HEK293 (cell line): ENCODE data around the gene CRTC1.

Source experiments
- BCL11A ChIP-seq: fragments of 450-650 bp; formaldehyde crosslinking; IDR thresholded peaks from 2 replicates; pipeline ENCODE4 v1.5.1; 2016; ENCODE audit warnings: low read depth, missing biosample characterization, missing genetic modification characterization
- GLI4 ChIP-seq: fragments of 450-650 bp; formaldehyde crosslinking; IDR thresholded peaks from 2 replicates; pipeline ENCODE4 v1.5.1; 2016; ENCODE audit warnings: missing biosample characterization, missing genetic modification characterization
- KLF9 ChIP-seq: fragments of 450-650 bp; formaldehyde crosslinking; IDR thresholded peaks from 2 replicates; pipeline ENCODE4 v1.5.1; 2016; ENCODE audit warnings: missing biosample characterization, missing genetic modification characterization, low read depth
- PRDM6 ChIP-seq: fragments of 450-650 bp; formaldehyde crosslinking; IDR thresholded peaks from 2 replicates; pipeline ENCODE4 v1.5.1; 2017; ENCODE audit warnings: missing biosample characterization, missing genetic modification characterization
- YY1 ChIP-seq: fragments of 450-650 bp; formaldehyde crosslinking; IDR thresholded peaks from 2 replicates; pipeline ENCODE4 v1.5.1; 2018; ENCODE audit warnings: missing biosample characterization, missing genetic modification characterization
- ZBTB44 ChIP-seq: fragments of 450-650 bp; IDR thresholded peaks from 2 replicates; pipeline ENCODE4 v1.5.1; 2018; ENCODE audit warnings: missing biosample characterization, mild to moderate bottlenecking, missing genetic modification characterization
- ZFP37 ChIP-seq: fragments of 450-650 bp; formaldehyde crosslinking; IDR thresholded peaks from 2 replicates; pipeline ENCODE4 v1.5.1; 2016; ENCODE audit warnings: missing biosample characterization, missing genetic modification characterization
- ZNF10 ChIP-seq: fragments of 450-650 bp; formaldehyde crosslinking; IDR thresholded peaks from 2 replicates; pipeline ENCODE4 v1.5.1; 2017; ENCODE audit warnings: missing biosample characterization, missing genetic modification characterization
- ZNF112 ChIP-seq: fragments of 450-650 bp; formaldehyde crosslinking; IDR thresholded peaks from 2 replicates; pipeline ENCODE4 v1.5.0; 2017; ENCODE audit warnings: missing biosample characterization, missing genetic modification characterization
- ZNF114 ChIP-seq: fragments of 450-650 bp; formaldehyde crosslinking; IDR thresholded peaks from 2 replicates; pipeline ENCODE4 v1.5.0; 2017; ENCODE audit warnings: missing biosample characterization, missing genetic modification characterization
- ZNF140 ChIP-seq: fragments of 450-650 bp; formaldehyde crosslinking; IDR thresholded peaks from 2 replicates; pipeline ENCODE4 v1.5.1; 2016; ENCODE audit warnings: missing biosample characterization, missing genetic modification characterization
- ZNF16 ChIP-seq: fragments of 450-650 bp; formaldehyde crosslinking; IDR thresholded peaks from 2 replicates; pipeline ENCODE4 v1.5.1; 2016; ENCODE audit warnings: low read depth, missing biosample characterization, missing genetic modification characterization
- ZNF2 ChIP-seq: fragments of 450-650 bp; formaldehyde crosslinking; IDR thresholded peaks from 2 replicates; pipeline ENCODE4 v1.5.1; 2016; ENCODE audit warnings: missing biosample characterization, missing genetic modification characterization
- ZNF202 ChIP-seq: fragments of 450-650 bp; formaldehyde crosslinking; IDR thresholded peaks from 2 replicates; pipeline ENCODE4 v1.5.1; 2016; ENCODE audit warnings: missing biosample characterization, missing genetic modification characterization, borderline replicate concordance
- ZNF26 ChIP-seq: fragments of 450-650 bp; formaldehyde crosslinking; IDR thresholded peaks from 2 replicates; pipeline ENCODE4 v1.5.1; 2016; ENCODE audit warnings: missing biosample characterization, missing genetic modification characterization
- ZNF280D ChIP-seq: fragments of 450-650 bp; formaldehyde crosslinking; IDR thresholded peaks from 2 replicates; pipeline ENCODE4 v1.5.1; 2016; ENCODE audit warnings: missing biosample characterization, missing genetic modification characterization
- ZNF366 ChIP-seq: fragments of 450-650 bp; formaldehyde crosslinking; conservative IDR thresholded peaks from 2 replicates; pipeline ENCODE4 v1.5.1; 2016; ENCODE audit warnings: missing biosample characterization, missing genetic modification characterization
- ZNF37A ChIP-seq: fragments of 450-650 bp; IDR thresholded peaks from 2 replicates; pipeline ENCODE4 v1.5.1; 2018; ENCODE audit warnings: missing biosample characterization, missing genetic modification characterization
- ZNF404 ChIP-seq: fragments of 450-650 bp; formaldehyde crosslinking; IDR thresholded peaks from 2 replicates; pipeline ENCODE4 v1.5.1; 2017; ENCODE audit warnings: missing biosample characterization, missing genetic modification characterization
- ZNF513 ChIP-seq: fragments of 450-650 bp; IDR thresholded peaks from 2 replicates; pipeline ENCODE4 v1.5.1; 2018; ENCODE audit warnings: missing biosample characterization, missing genetic modification characterization
- ZNF529 ChIP-seq: fragments of 450-650 bp; formaldehyde crosslinking; IDR thresholded peaks from 2 replicates; pipeline ENCODE4 v1.5.1; 2017; ENCODE audit warnings: missing genetic modification characterization, missing biosample characterization; ENCODE audit not compliant: insufficient replicate concordance
- ZNF544 ChIP-seq: fragments of 450-650 bp; formaldehyde crosslinking; IDR thresholded peaks from 2 replicates; pipeline ENCODE4 v1.5.0; 2017; ENCODE audit warnings: missing biosample characterization, missing genetic modification characterization
- ZNF596 ChIP-seq: fragments of 450-650 bp; IDR thresholded peaks from 2 replicates; pipeline ENCODE4 v1.5.0; 2018; ENCODE audit warnings: missing biosample characterization, mild to moderate bottlenecking, missing genetic modification characterization, moderate library complexity
- ZNF621 ChIP-seq: fragments of 450-650 bp; formaldehyde crosslinking; IDR thresholded peaks from 2 replicates; pipeline ENCODE4 v1.5.1; 2017; ENCODE audit warnings: missing biosample characterization, missing genetic modification characterization
- ZNF692 ChIP-seq: fragments of 450-650 bp; formaldehyde crosslinking; IDR thresholded peaks from 2 replicates; pipeline ENCODE4 v1.5.1; 2016; ENCODE audit warnings: missing biosample characterization, missing genetic modification characterization
- ZNF704 ChIP-seq: fragments of 450-650 bp; formaldehyde crosslinking; IDR thresholded peaks from 2 replicates; pipeline ENCODE4 v1.5.1; 2016; ENCODE audit warnings: missing biosample characterization, missing genetic modification characterization
- ZNF830 ChIP-seq: fragments of 450-650 bp; IDR thresholded peaks from 2 replicates; pipeline ENCODE4 v1.5.0; 2018; ENCODE audit warnings: missing biosample characterization, missing genetic modification characterization, low read depth, mild to moderate bottlenecking, moderate library complexity
- ZXDB ChIP-seq: fragments of 450-650 bp; formaldehyde crosslinking; IDR thresholded peaks from 2 replicates; pipeline ENCODE4 v1.5.1; 2016; ENCODE audit warnings: missing biosample characterization, missing genetic modification characterization

The CRTC1 gene

GRCh38 chr19:18700501-18701249, 17.2 kb downstream of the CRTC1 start (continued):
- TF ChIP-seq ZNF513 (tag by site-specific recombination) (no peak), PRDM6 (tag by site-specific recombination) (peak; percentile 67; the same call in 1 of the 2 replicates), ZNF2 (tag by site-specific recombination) (peak; percentile 57; the same call in 1 of the 2 replicates), ZNF26 (tag by site-specific recombination) (no peak), ZNF529 (tag by site-specific recombination) (no peak), ZNF404 (tag by site-specific recombination) (no peak), ZNF366 (peak; percentile 87), YY1 (no peak), GLI4 (tag by site-specific recombination) (no peak), ZNF10 (tag by site-specific recombination) (peak; percentile 45), KLF9 (tag by site-specific recombination) (peak; percentile 40; the same call in 1 of the 2 replicates), ZNF112 (tag by site-specific recombination) (no peak), ZNF830 (no peak), ZNF16 (tag by site-specific recombination) (no peak), ZNF280D (tag by site-specific recombination) (no peak), ZFP37 (tag by site-specific recombination) (no peak), ZBTB44 (tag by site-specific recombination) (peak; percentile 81), ZNF37A (no peak), ZNF140 (tag by site-specific recombination) (no peak), ZNF704 (tag by site-specific recombination) (no peak), ZXDB (tag by site-specific recombination) (peak; percentile 73), ZNF544 (tag by site-specific recombination) (no peak), BCL11A (tag by site-specific recombination) (no peak), ZNF692 (no peak), ZNF621 (tag by site-specific recombination) (no peak), ZNF114 (tag by site-specific recombination) (no peak), ZNF596 (no peak; the same call in 1 of the 2 replicates), ZNF202 (tag by site-specific recombination) (no peak)
